GM12801 (cell line): ENCODE measurements around the gene GLT6D1.

Source experiments
- TF ChIP-seq, protein P1 (sequence below): IDR thresholded peaks from one replicate; pipeline ENCODE4 v1.5.1; 2011; ENCODE audit warnings: control low read depth; ENCODE audit not compliant: insufficient read length; ENCODE audit errors: extremely low read depth

GLT6D1 gene

GRCh38 chr9:135612437-135612836 lies 26.9 kb downstream of the GLT6D1 start:
- TF ChIP-seq, protein P1, sequence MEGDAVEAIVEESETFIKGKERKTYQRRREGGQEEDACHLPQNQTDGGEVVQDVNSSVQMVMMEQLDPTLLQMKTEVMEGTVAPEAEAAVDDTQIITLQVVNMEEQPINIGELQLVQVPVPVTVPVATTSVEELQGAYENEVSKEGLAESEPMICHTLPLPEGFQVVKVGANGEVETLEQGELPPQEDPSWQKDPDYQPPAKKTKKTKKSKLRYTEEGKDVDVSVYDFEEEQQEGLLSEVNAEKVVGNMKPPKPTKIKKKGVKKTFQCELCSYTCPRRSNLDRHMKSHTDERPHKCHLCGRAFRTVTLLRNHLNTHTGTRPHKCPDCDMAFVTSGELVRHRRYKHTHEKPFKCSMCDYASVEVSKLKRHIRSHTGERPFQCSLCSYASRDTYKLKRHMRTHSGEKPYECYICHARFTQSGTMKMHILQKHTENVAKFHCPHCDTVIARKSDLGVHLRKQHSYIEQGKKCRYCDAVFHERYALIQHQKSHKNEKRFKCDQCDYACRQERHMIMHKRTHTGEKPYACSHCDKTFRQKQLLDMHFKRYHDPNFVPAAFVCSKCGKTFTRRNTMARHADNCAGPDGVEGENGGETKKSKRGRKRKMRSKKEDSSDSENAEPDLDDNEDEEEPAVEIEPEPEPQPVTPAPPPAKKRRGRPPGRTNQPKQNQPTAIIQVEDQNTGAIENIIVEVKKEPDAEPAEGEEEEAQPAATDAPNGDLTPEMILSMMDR = no peak

DNA sequence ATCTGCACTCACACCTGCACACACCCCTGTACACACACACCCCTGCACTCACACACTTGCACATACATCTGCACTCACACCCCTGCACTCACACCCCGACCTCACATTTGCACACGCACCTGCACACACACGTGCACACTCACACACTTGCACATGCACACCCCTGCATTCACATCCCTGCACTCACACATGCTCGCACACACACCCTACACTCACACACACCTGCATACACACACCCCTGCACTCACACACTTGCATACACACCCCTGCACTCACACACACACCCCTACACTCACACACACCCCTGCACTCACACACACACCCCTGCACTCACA lies 27.5 kb downstream of the GLT6D1 start:
- TF ChIP-seq, protein P1 = no peak

DNA sequence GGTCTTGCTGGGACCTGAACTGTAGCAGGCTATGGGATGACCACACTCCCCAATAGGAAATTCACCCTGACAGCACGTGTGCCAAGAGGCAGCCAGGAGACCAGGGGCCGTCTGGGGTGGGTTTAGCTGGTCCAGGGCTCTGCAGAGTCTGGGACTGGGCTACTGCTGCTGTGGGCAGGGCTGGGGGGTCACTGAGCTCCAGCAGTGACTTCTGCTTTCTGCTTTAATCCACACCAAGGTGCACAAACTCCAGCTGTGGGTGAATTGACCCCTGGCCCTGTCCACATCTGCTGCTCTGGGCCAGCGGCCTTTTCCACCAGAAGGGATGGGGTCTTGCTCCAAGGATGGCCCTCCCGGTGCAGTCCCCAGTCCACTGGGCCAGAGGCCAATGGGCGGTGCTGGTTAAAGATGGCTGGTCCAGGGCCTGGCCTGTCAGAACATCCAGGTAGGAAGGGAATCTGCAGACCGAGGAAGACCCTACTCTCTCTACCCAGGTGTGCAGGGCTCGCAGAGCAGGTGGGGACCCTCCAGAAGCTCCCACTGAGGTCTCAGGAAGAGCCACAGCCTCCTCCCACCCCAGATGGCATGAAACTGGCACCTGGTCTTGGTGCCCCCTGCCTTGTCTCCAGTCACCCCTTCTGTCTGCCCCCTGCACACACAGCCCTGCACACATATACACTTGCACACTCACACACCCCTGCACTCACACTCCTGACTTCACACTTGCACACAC lies 28.0 kb downstream of the GLT6D1 start:
- TF ChIP-seq, protein P1 = no peak

GRCh38 chr9:135610290-135611141 lies 28.8 kb downstream of the GLT6D1 start:
- TF ChIP-seq, protein P1 = no peak

DNA sequence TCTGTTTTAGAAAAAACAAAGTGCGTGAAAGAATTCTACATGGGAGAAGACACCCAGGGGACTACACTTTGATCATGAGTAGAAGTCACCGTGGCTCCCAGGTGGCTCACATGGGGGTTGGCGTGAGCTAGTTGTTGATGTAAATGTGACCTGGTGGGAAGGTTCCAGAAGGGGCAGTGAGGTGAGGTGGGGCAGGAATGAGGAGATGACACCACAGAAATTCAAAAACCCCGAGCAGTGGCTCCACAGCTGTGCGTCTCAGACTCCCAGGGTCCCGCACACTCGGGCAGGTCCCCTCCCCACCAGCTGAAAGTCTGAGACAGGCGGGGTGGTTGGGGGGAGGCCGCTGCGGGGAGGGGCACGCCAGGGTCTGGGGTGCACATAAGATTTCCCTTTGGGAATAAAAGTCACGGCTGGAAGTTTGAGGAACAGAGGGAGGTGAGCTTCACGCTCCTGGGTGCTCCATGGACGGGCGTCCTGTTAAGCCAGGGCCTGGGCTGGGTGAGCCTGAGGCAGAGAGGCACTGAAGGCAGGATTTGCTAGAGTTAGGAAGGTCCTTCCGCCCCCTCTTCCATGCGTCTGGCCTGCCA lies 29.9 kb downstream of the GLT6D1 start:
- TF ChIP-seq, protein P1 = no peak

GRCh38 chr9:135608999-135609317 lies 30.4 kb downstream of the GLT6D1 start:
- TF ChIP-seq, protein P1 = no peak

DNA sequence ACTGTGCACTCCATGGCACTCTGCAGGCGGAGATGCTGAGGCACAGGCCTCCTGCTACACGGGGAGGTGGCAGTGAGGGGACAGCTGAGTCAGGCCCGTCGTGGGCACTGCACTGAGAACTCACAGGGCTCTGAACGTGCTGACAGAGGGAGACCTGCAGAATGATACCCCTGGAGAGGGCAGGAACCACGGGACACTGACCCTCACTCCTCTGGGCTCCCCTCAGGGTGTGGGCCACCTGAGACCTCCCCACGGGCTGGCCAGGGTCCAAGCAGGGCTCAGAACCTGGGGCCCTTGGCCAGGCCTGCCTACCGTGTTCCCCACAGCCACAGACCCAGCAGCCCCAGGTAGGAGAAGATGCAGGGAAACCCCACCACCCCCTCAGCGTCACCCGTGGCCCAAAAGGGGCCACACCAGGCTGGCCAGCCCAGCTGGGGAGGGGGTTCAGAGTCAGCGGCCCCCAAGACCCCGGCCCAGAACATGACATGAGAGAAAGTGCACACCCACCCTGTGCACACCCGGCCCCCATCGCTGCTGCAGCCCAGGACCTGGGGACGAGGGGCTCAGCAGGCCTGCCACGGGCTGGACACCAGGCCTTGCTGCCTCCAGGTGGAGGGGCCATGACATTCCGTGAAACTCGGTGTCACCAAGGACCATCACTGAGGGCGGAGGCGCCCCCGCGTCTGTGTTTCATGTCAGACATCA lies 30.9 kb downstream of the GLT6D1 start:
- TF ChIP-seq, protein P1 = no peak
